ENCODE data around the gene CACNA2D2.
A peak's percentile ranks its signal among the peaks of the same experiment; 100 is the strongest.

The CACNA2D2 gene

GRCh38 chr3:50473768-50474167 lies 29.7 kb downstream of the CACNA2D2 start:
- no peaks in the 10 kb centered on the region for H3K27me3 Mint-ChIP-seq
- no peak overlapping the region for H3K4me3 Mint-ChIP-seq
- no peak for DNase-seq
- no peak overlapping the region for H3K27ac Mint-ChIP-seq
- peaks cover 15% of the 10 kb centered on the region for H3K4me1 Mint-ChIP-seq (ENCODE audit: low read depth)
- no peaks in the 10 kb centered on the region for H3K36me3 Mint-ChIP-seq (ENCODE audit: low read depth)
- H3K9me3 Mint-ChIP-seq, result no peaks in the 10 kb centered on the region

- Mint-ChIP-seq H3K4me3 (no peak overlapping the region), H3K27ac (no peak overlapping the region), H3K27me3 (no peaks in the 10 kb centered on the region), H3K9me3 (no peaks in the 10 kb centered on the region), H3K4me1 (ENCODE audit: low read depth) (peaks cover 15% of the 10 kb centered on the region), H3K36me3 (ENCODE audit: low read depth) (no peaks in the 10 kb centered on the region)
- DNase-seq, result no peak
Measured at GRCh38 chr3:50472958-50473357, 30.5 kb downstream of the CACNA2D2 start.

GRCh38 chr3:50470658-50471057 lies 32.8 kb downstream of the CACNA2D2 start:
- DNase-seq, result no peak
- Mint-ChIP-seq H3K36me3 (ENCODE audit: low read depth) (no peaks in the 10 kb centered on the region), H3K4me1 (ENCODE audit: low read depth) (peaks cover 15% of the 10 kb centered on the region), H3K4me3 (no peak overlapping the region), H3K27me3 (no peaks in the 10 kb centered on the region), H3K9me3 (no peaks in the 10 kb centered on the region), H3K27ac (no peak overlapping the region)

- H3K27me3 Mint-ChIP-seq, result no peaks in the 10 kb centered on the region
- DNase-seq, result no peak
- H3K9me3 Mint-ChIP-seq, result no peaks in the 10 kb centered on the region
- no peak overlapping the region for H3K4me3 Mint-ChIP-seq
- no peaks in the 10 kb centered on the region for H3K36me3 Mint-ChIP-seq (ENCODE audit: low read depth)
- no peak overlapping the region for H3K27ac Mint-ChIP-seq
- peaks cover 3% of the 10 kb centered on the region for H3K4me1 Mint-ChIP-seq (ENCODE audit: low read depth)
Measured at GRCh38 chr3:50467919-50468318, 35.5 kb downstream of the CACNA2D2 start.

- no peak for DNase-seq
- Mint-ChIP-seq H3K36me3 (ENCODE audit: low read depth) (no peaks in the 10 kb centered on the region), H3K27me3 (no peaks in the 10 kb centered on the region), H3K4me1 (ENCODE audit: low read depth) (no peaks in the 10 kb centered on the region), H3K27ac (no peak overlapping the region), H3K4me3 (no peak overlapping the region), H3K9me3 (no peaks in the 10 kb centered on the region)
Measured at GRCh38 chr3:50466177-50466576, 37.3 kb downstream of the CACNA2D2 start.

- no peak overlapping the region for H3K4me3 Mint-ChIP-seq
- no peaks in the 10 kb centered on the region for H3K36me3 Mint-ChIP-seq (ENCODE audit: low read depth)
- no peaks in the 10 kb centered on the region for H3K4me1 Mint-ChIP-seq (ENCODE audit: low read depth)
- H3K9me3 Mint-ChIP-seq, result no peaks in the 10 kb centered on the region
- no peak for DNase-seq
- no peaks in the 10 kb centered on the region for H3K27me3 Mint-ChIP-seq
- no peak overlapping the region for H3K27ac Mint-ChIP-seq
Measured at GRCh38 chr3:50464569-50464968, 38.9 kb downstream of the CACNA2D2 start.

GRCh38 chr3:50459785-50460184 lies 43.6 kb downstream of the CACNA2D2 start:
- no peaks in the 10 kb centered on the region for H3K36me3 Mint-ChIP-seq (ENCODE audit: low read depth)
- H3K4me1 Mint-ChIP-seq (ENCODE audit: low read depth), result no peaks in the 10 kb centered on the region
- no peak for DNase-seq
- H3K4me3 Mint-ChIP-seq, result no peak overlapping the region
- no peak overlapping the region for H3K27ac Mint-ChIP-seq
- no peaks in the 10 kb centered on the region for H3K9me3 Mint-ChIP-seq
- H3K27me3 Mint-ChIP-seq, result no peaks in the 10 kb centered on the region

GRCh38 chr3:50457988-50458387 lies 45.4 kb downstream of the CACNA2D2 start:
- H3K36me3 Mint-ChIP-seq (ENCODE audit: low read depth), result no peaks in the 10 kb centered on the region
- no peak for DNase-seq
- H3K4me1 Mint-ChIP-seq (ENCODE audit: low read depth), result no peaks in the 10 kb centered on the region
- no peaks in the 10 kb centered on the region for H3K9me3 Mint-ChIP-seq
- no peaks in the 10 kb centered on the region for H3K27me3 Mint-ChIP-seq
- no peak overlapping the region for H3K4me3 Mint-ChIP-seq
- no peak overlapping the region for H3K27ac Mint-ChIP-seq

- Mint-ChIP-seq H3K27ac (no peak overlapping the region), H3K36me3 (ENCODE audit: low read depth) (no peaks in the 10 kb centered on the region), H3K4me1 (ENCODE audit: low read depth) (peaks cover 6% of the 10 kb centered on the region), H3K27me3 (no peaks in the 10 kb centered on the region), H3K9me3 (no peaks in the 10 kb centered on the region), H3K4me3 (no peak overlapping the region)
- DNase-seq, result no peak
Measured at GRCh38 chr3:50455161-50456018, 48.0 kb downstream of the CACNA2D2 start.

GRCh38 chr3:50454481-50455070 lies 48.9 kb downstream of the CACNA2D2 start:
- H3K36me3 Mint-ChIP-seq (ENCODE audit: low read depth), result no peaks in the 10 kb centered on the region
- H3K9me3 Mint-ChIP-seq, result no peaks in the 10 kb centered on the region
- no peak overlapping the region for H3K27ac Mint-ChIP-seq
- no peak for DNase-seq
- no peak overlapping the region for H3K4me3 Mint-ChIP-seq
- peaks cover 13% of the 10 kb centered on the region for H3K4me1 Mint-ChIP-seq (ENCODE audit: low read depth)
- no peaks in the 10 kb centered on the region for H3K27me3 Mint-ChIP-seq

- DNase-seq, result no peak
- H3K4me3 Mint-ChIP-seq, result no peak overlapping the region
- H3K4me1 Mint-ChIP-seq (ENCODE audit: low read depth), result peaks cover 16% of the 10 kb centered on the region
- H3K27ac Mint-ChIP-seq, result no peak overlapping the region
- H3K27me3 Mint-ChIP-seq, result no peaks in the 10 kb centered on the region
- H3K36me3 Mint-ChIP-seq (ENCODE audit: low read depth), result no peaks in the 10 kb centered on the region
- no peaks in the 10 kb centered on the region for H3K9me3 Mint-ChIP-seq
Measured at GRCh38 chr3:50453907-50454306, 49.5 kb downstream of the CACNA2D2 start.

- Mint-ChIP-seq H3K4me3 (peak overlapping the region; percentile 71), H3K27me3 (no peaks in the 10 kb centered on the region), H3K9me3 (no peaks in the 10 kb centered on the region), H3K27ac (peak overlapping the region; percentile 89), H3K36me3 (ENCODE audit: low read depth) (no peaks in the 10 kb centered on the region), H3K4me1 (ENCODE audit: low read depth) (peaks cover 16% of the 10 kb centered on the region)
- DNase-seq, result peak; percentile 72
Measured at GRCh38 chr3:50450209-50450921, 53.1 kb downstream of the CACNA2D2 start.

GRCh38 chr3:50448752-50449539 lies 54.5 kb downstream of the CACNA2D2 start:
- Mint-ChIP-seq H3K4me1 (ENCODE audit: low read depth) (peaks cover 16% of the 10 kb centered on the region), H3K9me3 (no peaks in the 10 kb centered on the region), H3K36me3 (ENCODE audit: low read depth) (no peaks in the 10 kb centered on the region), H3K27me3 (no peaks in the 10 kb centered on the region), H3K27ac (no peak overlapping the region), H3K4me3 (no peak overlapping the region)
- DNase-seq, result no peak

- H3K27me3 Mint-ChIP-seq, result no peaks in the 10 kb centered on the region
- H3K4me1 Mint-ChIP-seq (ENCODE audit: low read depth), result peaks cover 16% of the 10 kb centered on the region
- no peak overlapping the region for H3K4me3 Mint-ChIP-seq
- H3K27ac Mint-ChIP-seq, result no peak overlapping the region
- DNase-seq, result no peak
- no peaks in the 10 kb centered on the region for H3K36me3 Mint-ChIP-seq (ENCODE audit: low read depth)
- no peaks in the 10 kb centered on the region for H3K9me3 Mint-ChIP-seq
Measured at GRCh38 chr3:50447290-50447840, 56.1 kb downstream of the CACNA2D2 start.
